Measurements from ENCODE around the gene BICD2. TPM values are rescaled to one million over a fixed set of nuclear protein-coding genes. Genes with fewer than 3 reads are reported as not detected.
A peak's percentile ranks its signal among the peaks of the same experiment; 100 is the strongest.
"Not testable (repeated sequence)": the region's sequence is repeated elsewhere in the genome, so short reads cannot be mapped to it uniquely, and the experiment has no call there.

The BICD2 gene
- polyA plus RNA-seq, 3 donors = 27.0 to 32.7 (median 29.8) TPM

DNA sequence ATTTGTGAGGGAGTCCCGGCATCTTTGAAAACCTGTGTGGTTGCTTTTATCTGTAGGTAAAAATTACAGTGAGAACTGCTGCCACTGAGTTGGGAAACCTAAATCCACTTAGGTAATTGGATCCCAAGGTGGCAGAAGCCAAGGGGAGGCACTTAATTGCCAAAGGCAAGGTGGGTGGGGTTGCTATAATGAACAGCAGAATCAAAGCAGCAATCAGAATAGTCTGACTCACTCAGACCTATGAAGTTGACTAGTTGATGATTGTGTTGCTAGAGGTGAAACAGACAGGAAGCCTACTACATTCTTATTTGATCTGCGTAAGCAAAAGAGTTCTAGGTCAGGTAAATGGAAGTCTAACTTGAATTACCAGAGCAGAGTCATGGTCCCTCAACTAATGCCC, 17.3 kb upstream of the BICD2 start:
- DNase-seq (ENCODE audit: extremely low read depth in 1 of 11, low read depth in 9 of 11, low spot score in 4 of 11) = no peak

- DNase-seq (ENCODE audit: extremely low read depth in 1 of 11, low read depth in 9 of 11, low spot score in 4 of 11) = no peak
Measured at GRCh38 chr9:92780206-92780605, 15.6 kb upstream of the BICD2 start.

- DNase-seq (ENCODE audit: extremely low read depth in 1 of 11, low read depth in 9 of 11, low spot score in 4 of 11) = no peak
Measured at GRCh38 chr9:92775466-92775865, 10.8 kb upstream of the BICD2 start.

- DNase-seq (ENCODE audit: extremely low read depth in 1 of 11, low read depth in 9 of 11, low spot score in 4 of 11) = no peak
Measured at GRCh38 chr9:92774274-92774673, 9.6 kb upstream of the BICD2 start.

- DNase-seq (ENCODE audit: extremely low read depth in 1 of 11, low read depth in 9 of 11, low spot score in 4 of 11) = no peak
Measured at GRCh38 chr9:92773810-92774209, 9.2 kb upstream of the BICD2 start.

GRCh38 chr9:92771309-92771708, 6.7 kb upstream of the BICD2 start:
- no peak for DNase-seq (ENCODE audit: extremely low read depth in 1 of 11, low read depth in 9 of 11, low spot score in 4 of 11)

DNA sequence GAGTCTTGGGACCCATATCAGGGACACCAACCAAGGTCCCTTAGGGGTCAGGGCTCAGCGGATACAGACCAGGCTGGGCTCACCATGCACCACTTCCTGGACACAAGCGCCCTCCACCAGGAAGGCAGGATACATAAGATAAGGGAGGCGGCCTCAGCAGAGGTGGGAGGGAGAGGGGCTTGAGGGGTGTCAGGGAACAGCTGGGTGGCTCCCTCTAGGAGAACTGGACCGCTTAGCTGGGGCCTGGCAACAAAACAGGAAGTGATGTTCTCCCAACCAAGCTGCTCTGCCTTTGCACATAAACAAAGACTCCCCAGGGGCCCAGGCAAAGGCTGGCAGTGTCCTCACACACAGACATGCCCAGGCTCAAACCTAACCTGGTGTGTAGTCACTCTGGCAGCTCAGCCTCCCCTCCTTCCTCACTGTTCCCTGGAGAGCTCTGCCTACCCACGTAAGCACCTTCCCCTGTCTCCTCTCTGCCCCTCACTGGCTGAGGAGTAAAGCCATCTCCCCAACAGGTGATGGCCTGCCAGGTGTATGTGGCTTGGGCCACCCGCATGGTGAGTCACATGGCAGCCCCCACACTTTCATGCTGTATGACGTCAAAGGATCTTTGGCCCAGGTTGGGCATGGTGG, 5.8 kb upstream of the BICD2 start:
- DNase-seq (ENCODE audit: extremely low read depth in 1 of 11, low read depth in 9 of 11, low spot score in 4 of 11) = no peak

GRCh38 chr9:92769990-92770359, 5.3 kb upstream of the BICD2 start:
- DNase-seq (ENCODE audit: extremely low read depth in 1 of 11, low read depth in 9 of 11, low spot score in 4 of 11) = no peak

- DNase-seq (ENCODE audit: extremely low read depth in 1 of 11, low read depth in 9 of 11, low spot score in 4 of 11) = no peak
Measured at GRCh38 chr9:92769286-92769685, 4.7 kb upstream of the BICD2 start.

DNA sequence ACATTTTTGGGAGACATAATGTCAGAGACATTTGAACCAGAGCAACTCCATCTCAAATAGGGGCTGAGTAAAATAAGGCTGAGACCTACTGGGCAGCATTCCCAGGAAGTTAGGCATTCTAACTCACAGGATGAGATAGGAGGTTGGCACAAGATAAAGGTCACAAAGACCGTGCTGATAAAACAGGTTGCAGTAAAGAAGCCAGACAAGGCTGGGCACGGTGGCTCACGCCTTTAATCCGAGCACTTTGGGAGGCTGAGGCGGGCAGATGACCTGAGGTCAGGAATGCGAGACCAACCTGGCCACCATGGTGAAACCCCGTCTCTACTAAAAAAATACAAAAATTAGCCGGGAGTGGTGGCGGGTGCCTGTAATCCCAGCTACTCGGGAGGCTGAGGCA, 4.2 kb upstream of the BICD2 start:
- not testable (repeated sequence) for DNase-seq (ENCODE audit: extremely low read depth in 1 of 11, low read depth in 9 of 11, low spot score in 4 of 11)

DNA sequence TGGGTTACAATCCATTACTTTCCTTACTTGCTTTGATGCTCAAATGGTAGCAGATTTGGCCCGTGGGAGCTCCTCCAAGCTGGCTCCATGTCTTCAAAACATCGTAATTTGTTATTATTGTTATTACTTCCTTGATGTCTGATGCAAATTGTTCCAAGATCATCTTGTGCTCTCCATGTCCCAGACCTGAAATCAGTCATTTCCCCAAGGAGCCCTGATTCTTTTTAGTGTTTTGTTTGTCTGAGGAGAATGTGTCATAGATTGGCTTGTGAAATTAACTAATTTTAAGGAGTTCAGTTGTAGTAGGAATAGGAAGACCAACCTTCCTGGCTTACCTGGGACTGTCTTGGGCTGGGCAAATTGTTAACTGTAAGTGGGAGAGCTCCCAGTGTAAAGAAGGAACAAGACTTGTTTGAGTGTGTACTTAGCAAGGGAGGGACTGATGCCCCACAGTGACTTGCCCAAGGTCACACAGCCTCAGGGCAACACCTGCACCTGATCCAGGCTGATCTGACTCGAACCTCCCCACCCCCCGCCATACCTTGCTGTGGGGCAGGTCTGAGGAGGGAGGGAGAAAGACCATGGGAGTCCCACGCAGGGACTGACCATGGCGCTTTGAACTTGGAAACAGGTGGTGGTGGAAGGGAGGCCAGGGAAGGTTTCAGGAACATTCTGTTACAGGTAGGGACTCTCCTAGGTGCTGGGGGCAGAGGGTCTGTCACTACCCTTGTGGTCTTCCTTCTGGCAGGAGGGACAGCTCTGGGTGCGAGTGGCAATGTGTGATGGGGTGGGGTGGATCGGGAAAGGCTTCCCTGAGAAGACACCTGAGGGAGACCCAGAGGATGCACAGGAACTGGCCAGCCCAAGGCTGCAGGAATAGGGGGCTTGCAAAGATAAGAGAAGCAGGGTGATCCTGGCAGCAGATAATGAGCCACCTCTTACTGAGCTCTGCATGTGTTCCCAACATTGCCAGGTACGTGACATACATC, 2.7 kb upstream of the BICD2 start:
- no peak for DNase-seq (ENCODE audit: extremely low read depth in 1 of 11, low read depth in 9 of 11, low spot score in 4 of 11)

DNA sequence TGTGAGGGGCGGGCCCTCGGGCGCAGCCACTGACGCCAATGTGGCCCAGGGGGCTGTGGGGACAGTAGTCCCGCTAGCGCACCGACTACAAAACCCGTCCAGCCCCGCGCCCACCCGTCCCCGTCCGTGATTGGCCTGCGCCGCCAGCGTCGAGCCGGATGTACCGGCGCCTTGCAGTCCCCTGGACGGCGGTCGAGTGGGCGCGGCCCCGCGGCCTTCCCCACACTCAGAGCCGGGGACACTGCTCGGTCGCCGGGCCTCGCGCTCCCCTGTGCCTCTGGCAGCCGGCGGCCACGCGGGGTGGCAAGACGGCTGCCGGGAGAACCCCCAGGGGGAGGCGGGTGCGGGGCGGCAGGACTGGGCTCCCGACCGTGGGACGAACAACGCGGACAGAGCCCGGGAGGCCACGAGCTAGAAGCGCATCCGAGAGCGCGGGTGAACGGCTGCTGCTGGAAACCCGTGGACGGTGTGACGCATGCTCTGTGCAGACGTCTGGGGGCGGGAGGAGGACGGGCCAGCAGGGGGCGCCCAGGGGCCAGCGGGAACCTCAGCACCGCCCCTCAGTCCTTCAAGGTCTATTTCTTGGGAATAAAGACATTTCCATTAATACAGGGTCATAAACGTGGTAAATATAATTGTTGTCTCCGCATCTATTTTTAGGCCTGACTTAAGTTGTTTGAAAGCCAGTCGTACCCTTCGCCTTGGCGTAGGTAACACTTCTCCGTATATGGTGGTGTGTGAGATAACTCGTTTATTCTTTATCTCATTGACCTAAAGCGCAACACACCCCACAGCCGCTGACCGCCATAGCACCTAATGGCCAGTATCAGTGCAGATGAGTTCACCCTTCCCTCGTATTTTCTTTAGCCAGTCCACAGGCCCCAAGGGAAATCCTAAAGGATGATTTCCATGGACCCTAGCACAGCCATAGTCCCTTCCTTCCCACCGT, 629 bp upstream of the BICD2 start:
- peak; percentile 89 to 99 (median 98) for DNase-seq (ENCODE audit: extremely low read depth in 1 of 11, low read depth in 9 of 11, low spot score in 4 of 11)

DNA sequence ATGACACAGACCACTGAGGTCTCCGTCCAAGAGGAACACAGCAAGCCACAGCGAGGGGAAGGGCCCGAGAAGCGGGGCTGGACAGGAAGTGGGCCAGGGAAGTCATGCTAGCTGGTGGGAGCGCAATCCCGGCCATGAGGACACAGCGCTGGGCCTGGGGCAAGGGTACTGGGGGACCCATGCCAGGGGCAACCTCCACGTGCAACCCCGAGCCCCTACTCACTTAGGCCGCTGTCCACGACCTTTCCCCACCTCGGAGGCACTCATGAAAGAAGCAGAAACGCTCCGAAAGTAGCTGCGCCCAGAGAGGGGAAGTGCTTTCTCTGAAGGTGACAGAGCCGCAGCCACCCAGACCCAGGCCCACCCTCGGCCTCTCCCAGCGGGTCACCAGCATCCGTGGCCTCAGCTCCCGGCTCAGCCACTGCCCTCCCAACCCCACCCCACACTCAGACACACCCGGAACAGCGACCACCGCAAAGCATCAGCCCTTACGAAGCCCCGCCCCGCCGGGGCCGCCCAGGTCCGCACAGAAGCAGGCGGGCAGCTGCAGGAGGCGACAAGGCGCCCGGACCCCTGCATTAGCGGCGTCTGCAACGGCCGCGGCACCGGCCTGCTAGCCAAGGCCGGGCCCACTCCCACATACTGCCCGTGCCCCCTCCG, 782 bp downstream of the BICD2 start:
- DNase-seq (ENCODE audit: extremely low read depth in 1 of 11, low read depth in 9 of 11, low spot score in 4 of 11) = no peak

DNA sequence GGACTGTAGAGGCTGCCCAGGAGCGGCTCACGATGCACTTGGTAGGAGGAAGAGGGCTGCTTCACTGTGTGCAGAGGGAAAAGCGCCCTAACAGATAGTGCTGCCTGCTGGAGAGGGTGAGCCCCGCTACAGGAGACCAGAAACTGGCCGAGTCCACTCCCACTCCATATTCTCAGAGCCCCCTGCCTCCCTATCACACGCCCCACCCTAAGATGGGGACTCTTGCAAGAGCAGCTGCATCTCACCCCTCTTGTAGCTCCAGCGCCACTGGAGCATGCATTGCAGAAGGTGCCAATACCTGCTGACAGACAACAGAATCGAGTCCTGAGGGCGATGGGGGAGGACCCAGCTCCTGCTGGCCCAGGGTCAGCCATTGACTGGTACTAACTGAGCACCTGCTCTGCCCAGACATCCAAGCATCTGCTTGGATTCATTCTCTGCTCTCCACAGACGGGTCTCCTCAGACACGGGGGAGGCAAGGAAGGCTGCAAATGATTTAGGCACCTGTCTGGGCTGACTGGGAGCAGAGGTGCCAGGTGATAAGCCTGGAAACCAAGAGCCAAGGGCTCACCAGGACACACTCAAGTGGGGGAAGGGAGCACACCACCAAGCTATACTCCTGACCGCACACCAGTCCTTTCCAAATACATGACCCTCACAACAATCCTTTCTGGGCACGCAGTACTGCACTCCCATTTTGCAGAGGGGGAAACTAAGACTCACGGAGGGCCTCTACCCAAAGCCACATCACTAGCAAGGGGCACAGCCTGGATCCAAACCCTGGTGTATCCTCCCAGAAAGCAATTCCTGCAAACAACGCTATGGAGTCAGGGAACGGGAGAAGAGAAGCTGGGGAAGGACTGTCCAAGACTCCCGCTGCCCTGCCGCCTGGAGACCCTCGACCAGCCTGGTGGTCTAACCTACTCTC, 1.6 kb downstream of the BICD2 start:
- DNase-seq (ENCODE audit: extremely low read depth in 1 of 11, low read depth in 9 of 11, low spot score in 4 of 11) = no peak

- no peak for DNase-seq (ENCODE audit: extremely low read depth in 1 of 11, low read depth in 9 of 11, low spot score in 4 of 11)
Measured at GRCh38 chr9:92762196-92762595, 2.4 kb downstream of the BICD2 start.

DNA sequence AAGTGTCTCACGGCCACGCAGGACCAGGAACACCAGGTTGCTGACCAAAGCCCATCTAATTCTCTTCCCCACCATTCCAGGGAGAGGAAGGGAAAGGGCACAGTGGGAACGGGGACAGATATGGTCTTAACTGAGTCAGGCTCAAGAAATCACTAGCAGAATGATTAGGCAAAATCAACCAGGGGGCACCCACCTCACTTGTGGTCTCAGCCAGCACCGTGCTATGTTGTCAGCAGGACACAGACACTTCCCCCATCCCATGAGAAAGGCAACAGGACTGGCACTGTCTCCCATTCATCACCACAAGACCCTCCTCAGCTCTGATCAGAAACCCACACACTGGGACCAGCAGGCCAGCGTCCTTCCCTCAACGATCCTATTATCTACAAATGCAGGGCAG, 2.9 kb downstream of the BICD2 start:
- DNase-seq (ENCODE audit: extremely low read depth in 1 of 11, low read depth in 9 of 11, low spot score in 4 of 11) = no peak

DNA sequence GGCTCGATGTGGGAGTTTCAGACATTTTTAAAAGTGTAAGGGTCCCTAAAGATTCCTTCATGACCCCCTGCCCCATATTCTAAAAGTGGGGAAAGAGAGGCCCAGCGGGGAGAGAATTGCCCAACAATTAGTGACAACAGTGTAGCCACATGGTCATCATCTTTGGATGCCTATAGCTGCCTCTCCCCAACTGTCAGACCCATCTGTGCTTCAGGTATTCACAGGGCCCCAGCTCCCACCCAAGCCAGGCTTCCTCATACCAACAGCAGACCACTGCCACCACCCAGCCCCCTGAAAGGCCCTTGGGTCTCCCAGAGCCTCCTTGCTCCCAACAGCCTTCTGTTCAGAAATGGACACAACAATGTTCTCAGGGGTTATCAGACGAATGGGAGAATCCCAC, 4.1 kb downstream of the BICD2 start:
- no peak for DNase-seq (ENCODE audit: extremely low read depth in 1 of 11, low read depth in 9 of 11, low spot score in 4 of 11)

DNA sequence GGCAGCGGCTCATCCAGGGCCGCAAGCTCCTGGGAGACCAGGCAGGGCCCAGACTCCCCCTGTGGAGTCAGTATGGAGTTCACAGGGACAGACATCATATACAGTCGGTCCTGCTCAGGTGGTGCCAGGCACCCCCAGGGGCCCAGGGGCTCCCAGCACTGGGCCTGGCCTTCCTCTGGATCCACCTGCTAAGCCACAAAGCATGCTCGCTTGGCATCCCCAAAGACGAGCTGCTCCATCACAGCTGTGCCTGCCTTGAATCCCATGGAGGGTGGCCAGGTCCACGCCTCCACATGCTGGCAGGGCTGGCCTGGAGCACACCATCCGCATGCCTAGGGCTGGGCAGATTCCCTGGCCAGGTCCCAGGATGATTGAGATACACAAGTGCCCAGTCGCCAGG, 4.6 kb downstream of the BICD2 start:
- DNase-seq (ENCODE audit: extremely low read depth in 1 of 11, low read depth in 9 of 11, low spot score in 4 of 11) = no peak

Measured in renal cortex interstitium (tissue), 11 donors.